ENCODE measurements around the gene SPAG9. TPM values are rescaled to one million over a fixed set of nuclear protein-coding genes. Genes with fewer than 3 reads are reported as not detected.
"Not testable (repeated sequence)": the region's sequence is repeated elsewhere in the genome, so short reads cannot be mapped to it uniquely, and the experiment has no call there.

SPAG9 gene
- polyA plus RNA-seq, 1 donor from 2014 or later: 201 TPM

DNA sequence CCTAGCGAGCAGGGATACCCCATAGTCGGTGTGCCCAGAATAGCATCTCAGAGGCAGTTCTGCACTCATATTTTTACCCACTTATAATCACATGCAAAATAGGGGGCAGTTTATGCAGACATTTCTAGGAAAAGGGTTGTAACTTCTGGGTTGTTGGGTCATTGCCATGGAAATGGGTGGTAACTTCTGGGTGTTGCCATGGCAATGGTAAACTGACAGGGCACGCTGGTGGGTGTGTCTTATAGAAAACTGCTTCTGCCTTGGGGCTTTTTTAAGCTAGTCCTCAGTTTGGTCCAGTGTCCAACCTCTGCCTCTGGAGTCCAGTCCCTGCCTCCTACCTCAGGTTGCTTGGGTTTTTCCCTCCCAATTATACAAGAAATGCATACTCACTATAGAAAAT is 7.4 kb upstream of the SPAG9 start:
- no peak overlapping the region for H3K4me3 ChIP-seq (ENCODE audit: low read length)
- no peaks in the 10 kb centered on the region for H3F3A ChIP-seq (ENCODE audit: insufficient read depth, low read length, poor library complexity, severe bottlenecking)
- H4K20me1 ChIP-seq (ENCODE audit: insufficient read depth): no peaks in the 10 kb centered on the region
- no peak overlapping the region for H3K27ac ChIP-seq (ENCODE audit: low read length)
- TF ChIP-seq POLR2AphosphoS5 (IDR thresholded peaks at IDR 0.05): no peak
- H3K36me3 ChIP-seq (ENCODE audit: insufficient read depth, low read length): no peaks in the 10 kb centered on the region
- H3K27me3 ChIP-seq (ENCODE audit: insufficient read depth, low read depth, low read length): no peaks in the 10 kb centered on the region
- H2AFZ ChIP-seq (ENCODE audit: low read depth, low read length): no peak overlapping the region
- no peaks in the 10 kb centered on the region for H3K9me3 ChIP-seq (ENCODE audit: low read length)
- H3K4me2 ChIP-seq (ENCODE audit: low read length): no peak overlapping the region
- no peaks in the 10 kb centered on the region for H3K79me2 ChIP-seq (replicated peaks; ENCODE audit: insufficient read depth, low read length)
- no peaks in the 10 kb centered on the region for H3K9me2 ChIP-seq (ENCODE audit: insufficient read depth, low read length)
- H3K9ac ChIP-seq (ENCODE audit: low read length): no peak overlapping the region

DNA sequence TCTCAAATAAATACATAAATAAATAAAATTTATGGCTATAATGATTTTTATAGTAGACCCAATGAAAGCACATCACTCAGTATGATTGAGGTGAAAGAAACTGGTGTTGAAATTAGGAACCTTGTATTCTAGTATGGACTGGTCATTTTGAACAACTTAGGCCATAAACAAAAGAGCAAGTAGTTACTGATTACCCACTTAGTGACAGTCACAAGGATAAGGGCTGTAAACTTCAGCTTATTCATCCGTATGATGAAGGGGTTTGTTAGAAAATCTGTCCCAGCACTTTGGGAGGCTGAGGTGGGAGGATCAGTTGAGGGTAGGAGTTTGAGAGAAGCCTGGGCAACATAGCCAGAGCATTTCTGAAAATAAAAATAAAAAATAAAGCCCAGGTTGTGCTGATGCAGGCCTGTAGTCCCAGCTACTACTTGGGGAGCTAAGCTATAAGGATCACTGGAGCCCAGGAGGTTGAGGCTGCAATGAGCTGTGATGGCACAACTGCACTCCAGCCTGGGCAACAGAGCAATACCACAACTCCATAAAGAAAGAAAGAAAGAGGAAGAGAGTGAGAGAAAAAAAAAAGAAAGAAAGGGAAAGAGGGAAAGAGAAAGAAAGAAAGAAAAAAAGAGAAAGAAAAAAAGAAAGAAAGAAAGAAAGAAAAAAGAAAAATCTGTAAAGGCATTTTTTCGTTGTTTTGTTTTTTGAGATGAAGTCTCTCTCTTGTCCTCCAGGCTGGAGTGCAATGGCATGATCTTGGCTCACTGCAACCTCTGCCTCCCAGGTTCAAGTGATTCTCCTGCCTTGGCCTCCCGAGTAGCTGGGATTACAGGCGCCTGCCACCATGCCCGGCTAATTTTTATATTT is 4.2 kb upstream of the SPAG9 start:
- Histone ChIP-seq H3K27me3 (ENCODE audit: insufficient read depth, low read depth, low read length) (no peaks in the 10 kb centered on the region), H3K4me3 (ENCODE audit: low read length) (no peak overlapping the region), H3K9me2 (ENCODE audit: insufficient read depth, low read length) (no peaks in the 10 kb centered on the region), H4K20me1 (ENCODE audit: insufficient read depth) (no peaks in the 10 kb centered on the region), H2AFZ (ENCODE audit: low read depth, low read length) (no peak overlapping the region), H3K4me2 (ENCODE audit: low read length) (no peak overlapping the region), H3K79me2 (replicated peaks; ENCODE audit: insufficient read depth, low read length) (no peaks in the 10 kb centered on the region), H3K36me3 (ENCODE audit: insufficient read depth, low read length) (no peaks in the 10 kb centered on the region), H3K9me3 (ENCODE audit: low read length) (no peaks in the 10 kb centered on the region), H3F3A (ENCODE audit: insufficient read depth, low read length, poor library complexity, severe bottlenecking) (no peaks in the 10 kb centered on the region), H3K27ac (ENCODE audit: low read length) (no peak overlapping the region), H3K9ac (ENCODE audit: low read length) (no peak overlapping the region)
- TF ChIP-seq TAF1 (IDR thresholded peaks at IDR 0.05; ENCODE audit: low read depth) (no peak), EZH2 (IDR thresholded peaks at IDR 0.05; ENCODE audit: borderline replicate concordance, insufficient read depth, low read length, poor library complexity, severe bottlenecking) (no peak)
- TF ChIP-seq, protein P1, sequence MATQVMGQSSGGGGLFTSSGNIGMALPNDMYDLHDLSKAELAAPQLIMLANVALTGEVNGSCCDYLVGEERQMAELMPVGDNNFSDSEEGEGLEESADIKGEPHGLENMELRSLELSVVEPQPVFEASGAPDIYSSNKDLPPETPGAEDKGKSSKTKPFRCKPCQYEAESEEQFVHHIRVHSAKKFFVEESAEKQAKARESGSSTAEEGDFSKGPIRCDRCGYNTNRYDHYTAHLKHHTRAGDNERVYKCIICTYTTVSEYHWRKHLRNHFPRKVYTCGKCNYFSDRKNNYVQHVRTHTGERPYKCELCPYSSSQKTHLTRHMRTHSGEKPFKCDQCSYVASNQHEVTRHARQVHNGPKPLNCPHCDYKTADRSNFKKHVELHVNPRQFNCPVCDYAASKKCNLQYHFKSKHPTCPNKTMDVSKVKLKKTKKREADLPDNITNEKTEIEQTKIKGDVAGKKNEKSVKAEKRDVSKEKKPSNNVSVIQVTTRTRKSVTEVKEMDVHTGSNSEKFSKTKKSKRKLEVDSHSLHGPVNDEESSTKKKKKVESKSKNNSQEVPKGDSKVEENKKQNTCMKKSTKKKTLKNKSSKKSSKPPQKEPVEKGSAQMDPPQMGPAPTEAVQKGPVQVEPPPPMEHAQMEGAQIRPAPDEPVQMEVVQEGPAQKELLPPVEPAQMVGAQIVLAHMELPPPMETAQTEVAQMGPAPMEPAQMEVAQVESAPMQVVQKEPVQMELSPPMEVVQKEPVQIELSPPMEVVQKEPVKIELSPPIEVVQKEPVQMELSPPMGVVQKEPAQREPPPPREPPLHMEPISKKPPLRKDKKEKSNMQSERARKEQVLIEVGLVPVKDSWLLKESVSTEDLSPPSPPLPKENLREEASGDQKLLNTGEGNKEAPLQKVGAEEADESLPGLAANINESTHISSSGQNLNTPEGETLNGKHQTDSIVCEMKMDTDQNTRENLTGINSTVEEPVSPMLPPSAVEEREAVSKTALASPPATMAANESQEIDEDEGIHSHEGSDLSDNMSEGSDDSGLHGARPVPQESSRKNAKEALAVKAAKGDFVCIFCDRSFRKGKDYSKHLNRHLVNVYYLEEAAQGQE (IDR thresholded peaks at IDR 0.05; ENCODE audit: borderline replicate concordance): no peak

DNA sequence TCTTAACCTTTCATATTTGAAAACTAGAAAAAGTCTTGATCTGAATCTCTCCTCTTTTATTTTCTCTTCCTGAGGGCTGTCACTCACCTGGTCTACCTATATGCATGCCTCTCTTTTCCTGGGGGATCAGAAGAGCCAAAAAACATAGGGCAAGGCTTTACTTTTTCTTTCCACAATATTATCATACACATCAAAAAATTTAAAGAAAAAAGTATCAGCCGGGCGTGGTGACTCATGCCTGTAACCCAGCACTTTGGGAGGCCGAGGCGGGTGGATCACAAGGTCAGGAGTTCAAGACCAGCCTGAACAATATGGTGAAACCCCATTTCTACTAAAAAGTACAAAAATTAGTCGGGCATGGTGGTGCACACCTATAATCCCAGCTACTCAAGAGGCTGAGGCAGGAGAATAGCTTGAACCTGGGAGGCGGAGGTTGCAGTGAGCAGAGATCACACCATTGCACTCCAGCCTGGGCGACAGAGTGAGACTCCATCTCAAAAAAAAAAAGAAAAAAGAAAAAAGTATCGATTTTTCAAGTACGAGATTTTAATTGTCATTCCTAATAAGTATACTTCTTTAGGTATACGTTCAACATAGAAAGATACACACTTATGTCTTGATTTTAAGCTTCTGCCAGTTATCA is 1.9 kb upstream of the SPAG9 start:
- not testable (repeated sequence) for H3K36me3 ChIP-seq (ENCODE audit: insufficient read depth, low read length); H3K27ac ChIP-seq (ENCODE audit: low read length)
- H3K79me2 ChIP-seq (replicated peaks; ENCODE audit: insufficient read depth, low read length): peaks cover 21% of the 10 kb centered on the region

More for the DNA sequence above, 1.9 kb upstream of the SPAG9 start:
- H3K27me3 ChIP-seq (ENCODE audit: insufficient read depth, low read depth, low read length); H3K4me3 ChIP-seq (ENCODE audit: low read length); H3K9ac ChIP-seq (ENCODE audit: low read length); H3K4me2 ChIP-seq (ENCODE audit: low read length); H2AFZ ChIP-seq (ENCODE audit: low read depth, low read length); H4K20me1 ChIP-seq (ENCODE audit: insufficient read depth); H3K9me3 ChIP-seq (ENCODE audit: low read length); H3F3A ChIP-seq (ENCODE audit: insufficient read depth, low read length, poor library complexity, severe bottlenecking); H3K9me2 ChIP-seq (ENCODE audit: insufficient read depth, low read length): not testable (repeated sequence)

Measured in neural cell (in vitro differentiated cells).